Jurkat, Clone E6-1 (cell line): ENCODE data around the gene POLR1B. TPM values are rescaled to one million over a fixed set of nuclear protein-coding genes. Genes with fewer than 3 reads are reported as not detected.
A peak's percentile ranks its signal among the peaks of the same experiment; 100 is the strongest.
"Not testable (repeated sequence)": the region's sequence is repeated elsewhere in the genome, so short reads cannot be mapped to it uniquely, and the experiment has no call there.

ENCODE experiments used
- DNase-seq: peaks from one replicate; pipeline ENCODE4 v3.0.0-alpha.2; 2011; ENCODE audit warnings: low read depth, low spot score
- H3K4me3 ChIP-seq: 2 replicates; pipeline ENCODE4 v1.5.1; 2011; ENCODE audit warnings: mild to moderate bottlenecking, low read length, control low read depth, moderate library complexity
- polyA plus RNA-seq: library from polyadenylated mRNA; unstranded; fragments of >200 nt; gene quantifications from one replicate; pipeline ENCODE4 v1.2.1, GENCODE V29; 2012; ENCODE audit warnings: missing spikeins; ENCODE audit not compliant: insufficient read length, insufficient read depth

The POLR1B gene
- 26.9 TPM for polyA plus RNA-seq

DNA sequence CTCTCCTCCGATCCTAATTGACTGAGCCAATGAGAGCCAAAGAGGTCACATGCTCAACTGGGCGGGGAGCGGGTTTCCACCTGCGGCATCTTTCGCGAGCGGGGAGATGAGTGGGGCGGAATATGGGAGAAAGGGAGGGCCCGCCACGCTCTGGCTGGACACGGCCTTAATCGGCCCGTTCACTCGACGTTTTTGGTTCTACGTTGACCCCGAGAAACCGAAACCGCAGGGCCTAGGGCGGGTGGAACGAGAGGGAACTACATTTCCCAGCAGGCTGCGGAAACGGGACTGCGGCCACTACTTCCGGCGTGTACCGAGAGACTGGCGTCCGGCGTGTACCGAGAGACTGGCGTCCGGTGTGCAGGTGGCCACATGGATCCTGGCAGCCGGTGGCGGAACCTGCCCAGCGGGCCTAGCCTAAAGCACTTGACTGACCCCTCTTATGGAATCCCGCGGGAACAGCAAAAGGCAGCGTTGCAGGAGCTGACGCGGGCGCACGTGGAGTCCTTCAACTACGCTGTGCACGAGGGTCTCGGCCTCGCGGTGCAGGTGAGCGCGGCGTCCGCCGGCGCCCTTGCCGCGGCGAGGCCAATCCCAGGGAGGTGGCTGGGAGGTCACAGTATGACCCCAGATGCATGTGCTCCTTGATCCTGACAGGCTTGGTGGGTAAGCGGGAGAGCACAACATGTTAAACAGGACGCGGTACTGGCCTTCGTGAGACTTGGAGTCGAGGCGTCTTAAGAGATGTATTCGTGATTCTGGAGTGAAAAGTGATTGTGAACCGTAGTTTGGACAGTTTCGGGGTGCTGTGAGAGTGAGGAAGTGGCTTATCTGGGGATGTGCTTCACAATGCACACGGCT is at the start of gene POLR1B:
Gene POLR1B (plus strand): TSS at position 343 of the 861 bp plus-strand sequence. CDS start 30 bp downstream, at position 373.
- peak; percentile 69 for DNase-seq
- H3K4me3 ChIP-seq: peak within 1 kb of the TSS; percentile 74

DNA sequence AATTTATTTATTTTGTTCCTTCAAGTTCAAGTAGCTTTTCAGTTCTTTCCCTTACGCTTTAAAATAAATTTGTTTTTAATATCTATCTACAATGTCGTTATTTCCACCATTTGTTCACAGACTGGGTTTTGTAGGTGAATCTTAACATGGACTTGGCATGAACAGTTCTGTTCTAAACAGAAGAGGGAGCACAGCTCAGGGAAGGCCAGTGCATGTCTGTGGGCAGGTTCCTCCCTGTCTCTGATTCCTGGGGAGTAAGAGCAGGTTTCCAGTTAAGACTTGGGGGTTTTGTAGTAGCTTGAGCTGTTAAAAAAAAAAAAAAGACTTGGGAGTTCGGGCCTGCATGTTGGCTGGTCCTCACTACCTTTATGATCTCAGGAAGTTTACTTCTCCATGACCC is 49.2 kb upstream of the POLR1B start:
- no peak for DNase-seq
- H3K4me3 ChIP-seq: no peak overlapping the region

DNA sequence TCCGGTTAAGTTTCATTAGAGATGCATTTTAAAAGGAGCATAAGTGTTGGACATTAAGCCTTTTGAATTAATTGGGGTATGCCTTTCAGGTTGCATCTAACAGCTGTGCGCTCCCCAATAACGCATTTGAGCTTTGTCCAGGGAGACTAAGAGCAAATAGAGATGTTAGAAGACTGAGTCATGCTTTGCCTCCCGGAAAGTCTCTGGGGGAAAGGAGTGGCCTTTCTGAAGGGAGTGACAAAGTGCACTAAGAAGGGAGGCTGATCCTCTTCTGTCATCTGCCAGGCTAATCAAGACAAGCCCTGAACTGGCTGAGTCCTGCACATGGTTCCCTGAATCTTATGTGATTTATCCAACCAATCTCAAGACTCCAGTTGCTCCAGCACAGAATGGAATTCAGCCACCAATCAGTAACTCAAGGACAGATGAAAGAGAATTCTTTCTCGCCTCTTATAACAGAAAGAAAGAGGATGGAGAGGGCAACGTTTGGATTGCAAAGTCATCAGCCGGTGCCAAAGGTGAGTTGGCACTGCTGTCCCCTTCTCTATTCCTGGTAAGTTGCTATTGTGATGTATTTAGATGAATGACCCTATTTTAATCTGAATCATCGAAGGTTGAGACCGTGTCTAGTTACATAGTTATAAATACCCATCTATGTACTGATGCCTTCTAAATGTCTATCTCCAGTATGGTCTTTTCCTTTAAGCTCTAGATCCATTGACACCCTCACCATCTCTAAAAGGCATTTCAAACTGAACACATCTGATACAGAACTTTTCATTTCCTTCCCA is 48.2 kb upstream of the POLR1B start:
- DNase-seq: no peak
- no peak overlapping the region for H3K4me3 ChIP-seq

- no peak overlapping the region for H3K4me3 ChIP-seq
- no peak for DNase-seq
Observed at GRCh38 chr2:112494828-112495227, 47.4 kb upstream of the POLR1B start.

DNA sequence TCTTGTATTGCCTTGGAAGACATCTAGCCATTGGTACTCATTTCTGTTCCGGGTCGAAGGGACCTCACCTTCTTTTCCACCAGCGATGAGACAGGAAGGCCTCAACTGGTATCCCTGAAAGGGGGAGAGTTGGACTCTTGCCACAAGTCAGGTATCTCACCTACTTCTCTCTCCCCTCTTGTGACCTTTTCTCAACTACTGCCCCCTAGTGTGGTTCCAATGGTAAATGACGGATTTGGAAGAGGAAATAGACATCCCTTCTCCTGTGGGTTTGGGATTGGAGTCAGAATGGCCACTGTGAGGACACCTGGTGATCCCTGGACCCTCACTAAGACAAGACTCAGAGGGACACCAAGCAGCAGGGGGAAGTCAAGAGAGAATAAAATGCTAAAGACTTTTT is 46.4 kb upstream of the POLR1B start:
- H3K4me3 ChIP-seq, DNase-seq: not testable (repeated sequence)

DNA sequence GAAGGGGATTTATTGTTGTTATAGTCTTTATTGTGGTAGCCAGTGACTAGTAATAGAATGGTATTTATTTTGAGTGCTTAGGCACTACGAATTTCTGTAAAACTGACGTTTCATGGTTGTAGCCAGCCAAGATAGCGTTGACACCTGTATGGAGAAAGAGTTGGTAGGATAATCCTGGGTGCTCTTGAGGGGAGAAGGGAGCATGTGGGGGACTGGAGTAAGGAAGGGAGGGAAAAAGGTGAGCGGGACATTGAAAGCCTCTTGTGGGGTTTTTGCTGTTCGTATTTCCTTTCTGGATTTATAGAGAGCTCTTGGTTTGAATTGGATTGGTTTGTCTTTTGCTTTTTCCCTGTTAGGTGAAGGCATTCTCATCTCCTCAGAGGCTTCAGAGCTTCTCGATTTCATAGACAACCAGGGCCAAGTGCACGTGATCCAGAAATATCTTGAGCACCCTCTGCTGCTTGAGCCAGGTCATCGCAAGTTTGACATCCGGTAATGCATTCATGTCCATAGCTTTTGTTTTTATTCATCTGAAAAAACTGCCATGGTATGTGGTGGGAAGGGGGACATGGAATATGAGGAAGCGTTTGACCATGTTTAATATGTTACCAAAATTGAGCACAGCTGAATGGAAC is 41.3 kb upstream of the POLR1B start:
- not testable (repeated sequence) for DNase-seq, H3K4me3 ChIP-seq

GRCh38 chr2:112509239-112509998 is 32.8 kb upstream of the POLR1B start:
- not testable (repeated sequence) for DNase-seq, H3K4me3 ChIP-seq

- no peak for DNase-seq
- no peak overlapping the region for H3K4me3 ChIP-seq
Observed at GRCh38 chr2:112516801-112517200, 25.5 kb upstream of the POLR1B start.

DNA sequence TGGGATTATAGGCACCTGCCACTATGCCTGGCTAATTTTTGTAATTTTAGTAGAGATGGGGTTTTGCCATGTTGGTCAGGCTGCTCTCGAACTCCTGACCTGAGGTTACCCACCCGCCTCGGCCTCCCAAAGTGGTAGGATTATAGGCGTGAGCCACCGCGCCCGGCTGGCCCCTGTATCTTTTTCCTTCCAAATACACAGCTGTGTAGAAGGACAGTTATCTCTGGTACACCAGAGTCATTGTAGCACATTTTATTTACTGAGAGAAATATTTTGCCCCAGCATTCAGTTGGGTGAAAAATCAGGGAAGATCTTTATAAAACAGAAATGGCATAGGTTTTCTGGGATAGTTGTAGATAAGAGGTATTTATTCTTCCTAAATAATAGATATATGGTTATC is 23.5 kb upstream of the POLR1B start:
- no peak for DNase-seq
- no peak overlapping the region for H3K4me3 ChIP-seq

DNA sequence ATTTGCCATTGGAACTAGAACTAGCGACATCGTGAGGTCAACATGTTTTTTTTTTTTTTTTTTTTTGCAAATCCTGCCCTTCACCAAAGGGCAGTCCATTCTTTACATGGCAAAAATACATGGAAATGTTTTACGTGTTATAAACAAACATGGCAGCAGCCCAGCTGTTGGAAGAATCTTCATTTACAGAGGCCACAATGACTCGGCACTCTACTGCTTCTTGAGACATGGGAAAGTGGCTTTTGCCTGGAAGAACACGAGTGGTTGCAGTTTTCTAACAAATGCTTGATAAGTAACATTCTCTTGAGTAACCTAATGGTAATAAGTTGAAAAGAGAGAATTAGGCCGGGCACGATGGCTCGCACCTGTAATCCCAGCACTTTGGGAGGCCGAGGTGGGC is 22.8 kb upstream of the POLR1B start:
- H3K4me3 ChIP-seq: no peak overlapping the region
- no peak for DNase-seq

- no peak overlapping the region for H3K4me3 ChIP-seq
- no peak for DNase-seq
Observed at GRCh38 chr2:112520234-112520783, 22.0 kb upstream of the POLR1B start.

- DNase-seq: no peak
- H3K4me3 ChIP-seq: no peak overlapping the region
Observed at GRCh38 chr2:112523291-112523777, 18.9 kb upstream of the POLR1B start.

DNA sequence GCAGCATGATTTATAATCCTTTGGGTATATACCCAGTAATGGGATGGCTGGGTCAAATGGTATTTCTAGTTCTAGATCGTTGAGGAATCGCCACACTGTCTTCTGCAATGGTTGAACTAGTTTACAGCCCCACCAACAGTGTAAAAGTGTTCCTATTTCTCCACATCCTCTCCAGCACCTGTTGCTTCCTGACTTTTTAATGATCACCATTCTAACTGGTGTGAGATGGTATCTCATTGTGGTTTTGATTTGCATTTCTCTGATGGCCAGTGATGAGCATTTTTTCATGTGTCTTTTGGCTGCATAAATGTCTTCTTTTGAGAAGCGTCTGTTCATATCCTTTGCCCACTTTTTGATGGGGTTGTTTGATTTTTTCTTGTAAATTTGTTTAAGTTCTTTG is 18.0 kb upstream of the POLR1B start:
- not testable (repeated sequence) for DNase-seq, H3K4me3 ChIP-seq

GRCh38 chr2:112528541-112528940 is 13.7 kb upstream of the POLR1B start:
- no peak for DNase-seq
- no peak overlapping the region for H3K4me3 ChIP-seq

DNA sequence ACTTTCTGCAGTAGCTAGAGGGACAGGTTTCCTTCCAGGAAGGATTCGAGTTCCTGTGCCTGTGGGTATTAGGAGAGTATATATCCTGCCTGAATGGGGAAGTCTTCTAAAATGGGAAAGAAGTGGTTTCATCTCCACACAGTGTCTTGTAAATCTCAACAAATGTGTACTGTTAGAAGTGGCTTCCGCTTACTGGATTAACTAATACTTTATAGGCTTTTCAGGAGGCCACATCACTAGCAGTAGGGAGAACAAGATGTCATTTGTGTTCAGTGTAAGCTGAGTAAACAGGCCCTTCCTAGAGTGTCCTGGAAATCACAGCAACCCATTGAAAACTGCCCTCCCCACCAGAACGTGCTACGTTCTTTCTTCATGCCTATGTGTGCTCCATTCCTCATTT is 12.5 kb upstream of the POLR1B start:
- no peak overlapping the region for H3K4me3 ChIP-seq
- DNase-seq: no peak

DNA sequence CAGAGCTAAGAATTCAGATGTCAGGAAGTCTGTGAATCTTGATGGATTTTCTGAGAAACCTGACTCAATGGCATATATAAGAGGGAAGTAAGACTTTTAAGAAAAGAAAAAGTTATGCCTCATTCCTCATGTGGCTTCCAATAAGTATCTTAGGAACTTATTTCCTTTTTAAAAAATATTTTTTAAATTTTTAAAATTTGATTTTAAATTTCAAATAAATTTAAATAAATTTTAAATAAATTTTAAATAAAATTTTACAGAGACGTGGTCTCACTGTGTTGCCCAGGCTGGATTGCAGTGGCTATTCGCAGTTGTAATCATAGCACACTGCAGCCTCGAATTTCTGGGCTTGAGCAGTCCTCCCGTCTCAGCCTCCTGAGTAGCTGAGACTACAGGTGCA is 11.5 kb upstream of the POLR1B start:
- no peak for DNase-seq
- no peak overlapping the region for H3K4me3 ChIP-seq

DNA sequence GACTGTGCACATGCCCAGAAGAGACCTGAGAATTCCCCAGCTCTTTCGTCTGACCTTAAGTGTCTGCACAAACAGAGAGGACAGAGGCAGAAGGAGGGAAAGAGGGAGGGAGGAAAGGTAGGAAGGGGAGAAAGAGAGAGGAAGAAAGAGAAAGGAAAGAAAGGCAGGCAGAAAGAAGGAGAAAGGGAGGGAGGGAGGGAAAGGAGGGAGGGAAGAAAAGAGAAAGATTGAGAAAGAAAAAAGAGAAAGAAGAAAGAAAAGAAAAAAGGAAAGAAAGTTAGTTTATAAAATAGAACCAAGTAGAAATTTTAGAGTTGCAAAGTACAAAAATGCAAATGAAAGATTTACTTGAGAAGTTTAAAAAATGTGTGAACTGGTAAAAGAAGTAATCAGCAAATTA is 7.4 kb upstream of the POLR1B start:
- no peak overlapping the region for H3K4me3 ChIP-seq
- no peak for DNase-seq

DNA sequence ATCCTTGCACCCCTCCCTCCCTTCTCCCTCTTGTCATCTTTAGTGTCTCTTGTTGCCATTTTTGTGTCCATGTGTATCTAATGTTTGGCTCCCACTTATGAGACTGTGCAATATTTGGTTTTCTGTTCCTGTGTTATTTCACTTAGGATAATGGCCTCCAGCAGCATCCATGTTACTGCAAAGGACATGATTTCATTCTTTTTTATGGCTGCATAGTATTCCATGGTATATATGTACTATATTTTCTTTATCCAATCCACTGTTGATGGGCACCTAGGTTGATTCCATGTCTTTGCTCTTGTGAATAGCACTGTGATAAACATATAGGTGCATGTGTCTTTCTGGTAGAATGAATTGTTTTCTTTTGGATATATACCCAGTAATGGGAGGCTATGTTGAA is 5.6 kb upstream of the POLR1B start:
- not testable (repeated sequence) for H3K4me3 ChIP-seq

DNA sequence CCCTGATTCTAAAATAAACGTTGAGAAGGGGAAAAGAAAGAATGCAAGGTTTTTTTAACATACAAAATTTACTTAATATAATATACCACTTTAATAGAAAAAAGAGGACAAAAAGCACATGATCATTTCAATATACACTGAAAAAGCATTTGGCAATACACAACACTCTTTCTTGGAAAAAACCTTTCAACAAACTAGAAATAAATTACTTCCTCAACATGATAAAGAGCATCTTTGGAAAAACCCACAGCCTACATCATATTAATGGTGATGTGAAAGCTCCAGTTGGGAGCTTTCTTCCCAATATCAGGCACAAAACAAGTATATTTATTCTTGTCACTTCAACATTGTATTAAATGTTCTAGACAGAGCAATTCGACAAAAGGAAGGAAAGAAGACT is 3.0 kb upstream of the POLR1B start:
- H3K4me3 ChIP-seq: no peak overlapping the region
- DNase-seq: no peak

More for the DNA sequence above, 5.6 kb upstream of the POLR1B start:
- not testable (repeated sequence) for DNase-seq
